ENCODE measurements around the gene SLC23A1. TPM values are rescaled to one million over a fixed set of nuclear protein-coding genes. Genes with fewer than 3 reads are reported as not detected.
"Not testable (repeated sequence)": the region's sequence is repeated elsewhere in the genome, so short reads cannot be mapped to it uniquely, and the experiment has no call there.

SLC23A1 gene
- total and polyA plus RNA-seq, 2 experiments from 2014 or later, result 3.3 to 13.4 TPM

GRCh38 chr5:139388198-139388821 lies 5.2 kb upstream of the SLC23A1 start:
- Histone ChIP-seq H3K4me2 (peak overlapping the region; percentile 42), H3K4me1 (ENCODE audit: insufficient read depth) (peaks cover 7% of the 10 kb centered on the region), H3K27me3 (peaks cover 3% of the 10 kb centered on the region), H3K27ac (no peak overlapping the region), H2AFZ (no peak overlapping the region), H3K4me3 (no peak overlapping the region), H3K9me3 (ENCODE audit: low read depth) (no peaks in the 10 kb centered on the region), H3K79me2 (no peaks in the 10 kb centered on the region), H4K20me1 (ENCODE audit: insufficient read depth, poor library complexity, severe bottlenecking) (no peaks in the 10 kb centered on the region), H3K9me2 (replicated peaks; ENCODE audit: insufficient read depth) (no peaks in the 10 kb centered on the region), H3K36me3 (replicated peaks; ENCODE audit: insufficient read depth, low read depth) (no peaks in the 10 kb centered on the region)
- TF ChIP-seq CTCF (IDR thresholded peaks at IDR 0.05; ENCODE audit: poor library complexity), result no peak
- TF ChIP-seq EZH2phosphoT487 (IDR thresholded peaks at IDR 0.05; ENCODE audit: low read depth, severe bottlenecking, unreplicated experiment), result no peak
- no peak for TF ChIP-seq EZH2 (IDR thresholded peaks at IDR 0.05; ENCODE audit: borderline replicate concordance)
- 39% methylated on average over 8 of the region's 8 CpGs for WGBS (ENCODE audit: low lambda C conversion rate, missing lambda C conversion rate)
- peak; percentile 52 for DNase-seq (ENCODE audit: low spot score)

- no peaks in the 10 kb centered on the region for H3K9me3 ChIP-seq (ENCODE audit: low read depth)
- no peaks in the 10 kb centered on the region for H4K20me1 ChIP-seq (ENCODE audit: insufficient read depth, poor library complexity, severe bottlenecking)
- no peak overlapping the region for H3K4me3 ChIP-seq
- no peaks in the 10 kb centered on the region for H3K9me2 ChIP-seq (replicated peaks; ENCODE audit: insufficient read depth)
- H3K27ac ChIP-seq, result no peak overlapping the region
- no peak overlapping the region for H2AFZ ChIP-seq
- H3K36me3 ChIP-seq (replicated peaks; ENCODE audit: insufficient read depth, low read depth), result no peaks in the 10 kb centered on the region
- no peak for DNase-seq (ENCODE audit: low spot score)
- TF ChIP-seq CTCF (IDR thresholded peaks at IDR 0.05; ENCODE audit: poor library complexity) (no peak), EZH2phosphoT487 (IDR thresholded peaks at IDR 0.05; ENCODE audit: low read depth, severe bottlenecking, unreplicated experiment) (no peak)
- H3K79me2 ChIP-seq, result no peaks in the 10 kb centered on the region
- H3K4me1 ChIP-seq (ENCODE audit: insufficient read depth), result peaks cover 10% of the 10 kb centered on the region
- 80% methylated on average over 10 of the region's 10 CpGs for WGBS (ENCODE audit: low lambda C conversion rate, missing lambda C conversion rate)
- H3K27me3 ChIP-seq, result peaks cover under 1% of the 10 kb centered on the region
- H3K4me2 ChIP-seq, result no peak overlapping the region
These were observed 4.6 kb upstream of the SLC23A1 start for GRCh38 chr5:139387611-139388197.

- not testable (repeated sequence) for DNase-seq (ENCODE audit: low spot score); H3K36me3 ChIP-seq (replicated peaks; ENCODE audit: insufficient read depth, low read depth); H4K20me1 ChIP-seq (ENCODE audit: insufficient read depth, poor library complexity, severe bottlenecking); H3K27ac ChIP-seq; H2AFZ ChIP-seq; H3K9me2 ChIP-seq (replicated peaks; ENCODE audit: insufficient read depth); H3K27me3 ChIP-seq; H3K4me3 ChIP-seq; H3K9me3 ChIP-seq (ENCODE audit: low read depth); H3K79me2 ChIP-seq; H3K4me2 ChIP-seq
- peaks cover 18% of the 10 kb centered on the region for H3K4me1 ChIP-seq (ENCODE audit: insufficient read depth)
- 94% methylated on average over 10 of the region's 10 CpGs for WGBS (ENCODE audit: low lambda C conversion rate, missing lambda C conversion rate)
These were observed 3.9 kb upstream of the SLC23A1 start for GRCh38 chr5:139386956-139387355.

GRCh38 chr5:139386050-139386438 lies 2.9 kb upstream of the SLC23A1 start:
- WGBS (ENCODE audit: low lambda C conversion rate, missing lambda C conversion rate), result 80% methylated on average over 5 of the region's 5 CpGs
- H3K4me3 ChIP-seq, result no peak overlapping the region
- H3K27me3 ChIP-seq, result no peaks in the 10 kb centered on the region
- no peaks in the 10 kb centered on the region for H3K9me2 ChIP-seq (replicated peaks; ENCODE audit: insufficient read depth)
- H2AFZ ChIP-seq, result no peak overlapping the region
- no peak for DNase-seq (ENCODE audit: low spot score)
- no peak overlapping the region for H3K4me2 ChIP-seq
- no peaks in the 10 kb centered on the region for H4K20me1 ChIP-seq (ENCODE audit: insufficient read depth, poor library complexity, severe bottlenecking)
- no peaks in the 10 kb centered on the region for H3K36me3 ChIP-seq (replicated peaks; ENCODE audit: insufficient read depth, low read depth)
- no peaks in the 10 kb centered on the region for H3K9me3 ChIP-seq (ENCODE audit: low read depth)
- H3K4me1 ChIP-seq (ENCODE audit: insufficient read depth), result peaks cover 19% of the 10 kb centered on the region
- no peak for TF ChIP-seq EZH2phosphoT487 (IDR thresholded peaks at IDR 0.05; ENCODE audit: low read depth, severe bottlenecking, unreplicated experiment)
- no peak for TF ChIP-seq EZH2 (IDR thresholded peaks at IDR 0.05; ENCODE audit: borderline replicate concordance)
- no peak for TF ChIP-seq CTCF (IDR thresholded peaks at IDR 0.05; ENCODE audit: poor library complexity)
- H3K79me2 ChIP-seq, result no peaks in the 10 kb centered on the region
- no peak overlapping the region for H3K27ac ChIP-seq
